NB4 (cell line): ENCODE measurements around the gene SMIM9.
"Not testable (repeated sequence)": the region's sequence is repeated elsewhere in the genome, so short reads cannot be mapped to it uniquely, and the experiment has no call there.

Experiments used
- DNase-seq: peaks from one replicate; pipeline ENCODE4 v3.0.0; 2010; ENCODE audit warnings: low read depth
- H3K4me3 ChIP-seq: one replicate; pipeline ENCODE4 v1.5.1; 2011; ENCODE audit warnings: mild to moderate bottlenecking, low read depth, low read length, moderate library complexity
- MYC ChIP-seq: IDR thresholded peaks from 2 replicates; pipeline ENCODE4 v1.6.1; 2011; ENCODE audit warnings: low read depth, low read length
- POLR2A ChIP-seq: IDR thresholded peaks from 2 replicates; pipeline ENCODE4 v1.6.1; 2011; ENCODE audit warnings: mild to moderate bottlenecking; ENCODE audit not compliant: insufficient read length; ENCODE audit errors: extremely low read depth
- TF ChIP-seq, protein P1 (sequence below): IDR thresholded peaks from one replicate; pipeline ENCODE4 v1.5.1; 2012; ENCODE audit warnings: low read depth, low read length
- TF ChIP-seq, protein P2 (sequence below): IDR thresholded peaks from 2 replicates; pipeline ENCODE4 v1.6.1; 2011; ENCODE audit warnings: low read depth, low read length

Gene SMIM9

DNA sequence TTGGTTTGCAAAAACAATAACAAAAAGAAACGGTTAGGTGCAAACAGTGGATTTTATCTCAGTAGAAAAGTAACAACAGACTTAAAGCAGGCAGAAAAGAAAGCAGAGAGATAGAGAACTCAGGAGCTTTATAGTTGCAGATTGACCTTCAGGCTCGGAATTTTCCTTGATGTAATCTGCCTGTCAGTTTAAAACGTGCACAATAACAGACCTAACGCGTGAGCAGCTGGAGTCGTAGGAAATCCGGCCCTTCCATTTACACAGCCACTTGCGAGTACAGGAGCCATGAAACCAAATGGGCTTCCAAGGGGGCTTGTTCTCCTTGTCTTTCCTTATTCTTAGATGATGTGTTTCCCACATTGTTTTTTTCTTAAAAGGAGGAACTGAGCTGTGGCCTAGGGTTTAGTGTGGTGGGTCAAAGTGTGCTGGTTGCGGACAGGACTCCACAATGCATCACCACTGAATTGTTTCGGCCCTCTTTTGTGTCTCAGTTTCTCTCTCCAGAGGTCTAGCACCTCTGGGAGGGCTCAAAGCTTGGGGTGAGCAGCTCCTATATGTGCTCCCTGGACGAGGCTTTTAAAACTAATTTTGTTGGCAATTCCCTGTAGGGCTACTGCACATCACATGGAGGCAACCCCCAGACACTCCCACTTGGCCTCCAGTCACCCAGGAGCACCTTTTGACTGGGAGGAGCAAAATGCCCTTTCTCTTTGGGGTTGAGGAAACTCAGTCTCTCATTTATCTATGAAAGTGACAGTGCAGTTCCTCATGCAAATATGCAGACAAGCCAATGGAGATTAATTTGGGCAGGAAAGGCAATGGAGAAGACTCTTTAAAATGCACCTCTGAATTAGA lies 15.3 kb downstream of the SMIM9 start:
- TF ChIP-seq, protein P1, sequence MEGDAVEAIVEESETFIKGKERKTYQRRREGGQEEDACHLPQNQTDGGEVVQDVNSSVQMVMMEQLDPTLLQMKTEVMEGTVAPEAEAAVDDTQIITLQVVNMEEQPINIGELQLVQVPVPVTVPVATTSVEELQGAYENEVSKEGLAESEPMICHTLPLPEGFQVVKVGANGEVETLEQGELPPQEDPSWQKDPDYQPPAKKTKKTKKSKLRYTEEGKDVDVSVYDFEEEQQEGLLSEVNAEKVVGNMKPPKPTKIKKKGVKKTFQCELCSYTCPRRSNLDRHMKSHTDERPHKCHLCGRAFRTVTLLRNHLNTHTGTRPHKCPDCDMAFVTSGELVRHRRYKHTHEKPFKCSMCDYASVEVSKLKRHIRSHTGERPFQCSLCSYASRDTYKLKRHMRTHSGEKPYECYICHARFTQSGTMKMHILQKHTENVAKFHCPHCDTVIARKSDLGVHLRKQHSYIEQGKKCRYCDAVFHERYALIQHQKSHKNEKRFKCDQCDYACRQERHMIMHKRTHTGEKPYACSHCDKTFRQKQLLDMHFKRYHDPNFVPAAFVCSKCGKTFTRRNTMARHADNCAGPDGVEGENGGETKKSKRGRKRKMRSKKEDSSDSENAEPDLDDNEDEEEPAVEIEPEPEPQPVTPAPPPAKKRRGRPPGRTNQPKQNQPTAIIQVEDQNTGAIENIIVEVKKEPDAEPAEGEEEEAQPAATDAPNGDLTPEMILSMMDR = no peak
- no peak for TF ChIP-seq MYC
- TF ChIP-seq, protein P2, sequence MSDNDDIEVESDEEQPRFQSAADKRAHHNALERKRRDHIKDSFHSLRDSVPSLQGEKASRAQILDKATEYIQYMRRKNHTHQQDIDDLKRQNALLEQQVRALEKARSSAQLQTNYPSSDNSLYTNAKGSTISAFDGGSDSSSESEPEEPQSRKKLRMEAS = no peak
- no peak for TF ChIP-seq POLR2A
- DNase-seq = no peak
- no peak overlapping the region for H3K4me3 ChIP-seq

DNA sequence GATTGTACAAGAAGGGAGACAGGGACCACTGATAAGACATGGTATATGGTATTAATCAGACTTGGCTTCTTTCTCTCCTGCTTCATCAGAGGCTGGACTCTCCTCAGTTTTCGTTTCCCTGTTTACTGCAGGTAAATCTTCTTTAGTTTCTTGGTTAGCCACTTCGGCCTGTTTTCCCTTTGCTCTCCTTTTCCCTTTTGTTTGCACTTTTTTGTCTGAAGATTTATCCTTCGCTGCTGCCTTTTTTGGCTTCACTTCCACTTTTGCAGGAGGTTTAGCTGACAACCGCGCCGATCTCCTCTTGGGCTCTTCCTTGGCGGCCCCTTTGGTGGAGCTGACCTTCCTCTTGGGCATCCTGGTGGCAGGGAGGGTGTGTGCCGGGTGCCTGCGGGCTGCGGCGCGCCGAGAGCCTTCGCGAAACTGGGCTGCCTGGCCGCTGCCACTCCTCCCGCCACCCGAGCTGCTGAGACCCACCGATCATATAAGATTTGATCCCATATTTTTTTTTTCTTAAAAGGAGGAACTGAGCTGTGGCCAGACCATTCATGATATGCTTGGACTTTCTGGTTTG lies 17.3 kb downstream of the SMIM9 start:
- DNase-seq, H3K4me3 ChIP-seq: not testable (repeated sequence)

DNA sequence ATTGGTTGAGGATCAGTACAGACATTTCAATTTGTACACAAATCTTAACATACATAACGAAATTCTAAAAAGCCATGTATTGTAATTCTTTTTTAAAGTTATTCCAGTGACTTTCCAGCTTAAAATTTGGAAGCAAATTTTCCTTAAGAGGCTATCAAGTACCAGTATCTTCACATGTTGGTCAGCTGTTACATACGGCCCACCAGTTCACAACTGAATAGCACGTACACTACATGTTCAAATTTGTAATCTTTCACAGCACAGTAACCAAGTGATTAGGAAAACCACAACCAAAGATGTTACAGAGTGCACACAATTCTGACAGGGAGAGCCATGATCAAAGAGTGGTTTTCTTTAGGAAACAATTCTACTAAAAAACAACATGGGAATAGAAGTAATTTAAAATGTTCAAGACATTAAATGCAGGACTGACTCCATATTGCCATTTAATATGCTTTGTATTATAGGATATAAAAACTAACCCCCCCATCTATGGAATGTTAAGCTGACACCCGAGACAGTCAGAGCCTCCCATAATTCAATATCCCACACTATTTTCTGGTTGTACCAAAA lies 18.1 kb downstream of the SMIM9 start:
- not testable (repeated sequence) for H3K4me3 ChIP-seq, DNase-seq

DNA sequence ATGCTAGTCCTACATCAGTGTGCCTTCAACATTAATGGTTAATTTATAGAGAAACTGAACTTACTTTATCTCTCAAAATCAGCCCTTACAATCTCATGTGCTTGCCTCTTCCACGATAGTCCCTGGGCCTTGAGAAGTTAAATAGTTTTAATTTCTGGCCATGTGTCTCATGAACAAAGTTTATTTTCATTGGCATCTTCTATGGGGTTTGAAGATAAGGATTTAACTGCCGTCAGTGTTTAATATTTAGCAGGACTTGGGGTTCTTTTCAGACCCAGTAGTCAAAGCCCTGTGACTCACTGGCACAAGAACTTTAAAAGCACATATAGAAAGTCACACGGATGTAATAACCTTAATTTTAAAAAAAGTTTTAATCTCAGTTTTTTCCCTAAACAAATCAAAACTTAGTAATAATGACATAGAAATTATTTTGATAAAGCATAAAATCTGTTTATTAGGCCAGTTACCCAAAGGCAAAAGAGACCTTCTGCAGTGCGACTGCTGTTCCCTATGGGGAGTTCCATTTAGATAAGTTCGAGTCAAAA lies 19.1 kb downstream of the SMIM9 start:
- no peak overlapping the region for H3K4me3 ChIP-seq
- TF ChIP-seq, protein P2 = no peak
- TF ChIP-seq MYC = no peak
- TF ChIP-seq, protein P1 = no peak
- DNase-seq = no peak

DNA sequence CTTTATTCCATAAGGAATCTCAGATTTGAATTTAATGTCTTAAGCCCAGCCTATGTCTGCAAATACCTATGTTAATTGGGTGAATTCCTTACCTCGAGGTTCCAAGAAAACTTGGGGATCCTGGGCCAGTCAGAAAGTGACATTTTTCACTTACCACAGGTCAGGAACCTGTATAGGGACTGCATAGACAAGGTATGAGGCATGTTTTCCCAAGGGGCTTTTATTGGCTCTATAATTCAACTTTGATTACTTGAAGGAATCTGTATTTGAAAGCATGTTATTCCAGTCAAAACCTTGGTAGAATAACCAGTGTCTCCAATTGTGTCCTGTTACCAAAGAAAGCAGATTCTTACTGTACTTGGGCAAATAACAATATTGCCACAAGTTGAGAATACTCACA lies 20.7 kb downstream of the SMIM9 start:
- H3K4me3 ChIP-seq = no peak overlapping the region
- TF ChIP-seq, protein P1 = no peak
- TF ChIP-seq, protein P2 = no peak
- TF ChIP-seq MYC (no peak), POLR2A (no peak)
- no peak for DNase-seq

DNA sequence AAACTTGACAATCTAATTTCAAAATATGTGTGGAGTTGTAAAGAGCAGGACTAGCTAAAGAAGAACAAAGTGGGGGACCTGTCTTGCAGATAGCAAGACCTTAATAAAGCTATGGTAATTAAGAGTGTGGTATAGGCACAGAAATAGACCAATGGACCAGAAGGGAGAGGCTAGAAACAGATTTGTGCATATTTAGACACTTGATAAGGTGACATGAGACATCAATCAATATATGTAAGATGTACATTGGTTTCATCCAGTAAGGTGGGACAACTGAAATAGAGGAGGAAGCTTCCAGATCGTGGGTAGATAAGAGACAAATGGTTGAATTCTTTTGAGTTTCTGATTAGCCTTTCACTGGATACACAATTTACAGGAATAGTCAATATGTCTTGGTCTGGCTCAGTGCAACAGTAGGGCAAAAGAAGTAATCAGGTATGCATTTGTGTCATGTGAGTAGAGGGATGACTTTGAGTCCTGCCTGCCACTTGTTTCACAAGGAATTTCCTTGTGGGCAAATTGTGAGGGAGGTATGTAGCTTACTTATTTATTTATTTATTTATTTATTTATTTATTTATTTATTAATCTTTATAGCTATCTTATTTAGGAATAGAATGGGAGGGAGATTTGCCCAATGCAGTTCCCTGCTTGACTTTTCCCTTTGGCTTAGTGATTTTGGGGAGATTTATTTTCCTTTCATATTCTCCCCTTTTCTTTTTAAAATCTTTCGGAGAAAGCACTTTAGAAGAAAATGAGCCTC lies 21.9 kb downstream of the SMIM9 start:
- no peak for DNase-seq
- TF ChIP-seq MYC (no peak), POLR2A (no peak)
- TF ChIP-seq, protein P2 = no peak
- TF ChIP-seq, protein P1 = no peak

More for the DNA sequence above, 21.9 kb downstream of the SMIM9 start:
- no peak overlapping the region for H3K4me3 ChIP-seq
